Osteoblast (primary cell): ENCODE data around the gene KRTAP3-1. TPM values are rescaled to one million over a fixed set of nuclear protein-coding genes. Genes with fewer than 3 reads are reported as not detected.
A peak's percentile ranks its signal among the peaks of the same experiment; 100 is the strongest.
"Not testable (repeated sequence)": the region's sequence is repeated elsewhere in the genome, so short reads cannot be mapped to it uniquely, and the experiment has no call there.

ENCODE experiments used
- DNase-seq: peaks from one replicate; pipeline ENCODE4 v3.0.0; 2011; ENCODE audit warnings: low spot score, mixed read lengths; ENCODE audit not compliant: insufficient read length; ENCODE audit errors: missing footprints
- H2AFZ ChIP-seq: 2 replicates; pipeline ENCODE4 v1.6.0; 2011; ENCODE audit warnings: mild to moderate bottlenecking, low read length
- H3K27ac ChIP-seq: 2 replicates; pipeline ENCODE4 v1.5.1; 2011; ENCODE audit warnings: mild to moderate bottlenecking, low read depth, low read length, moderate library complexity
- H3K27me3 ChIP-seq: 2 replicates; pipeline ENCODE4 v1.6.0; 2012; ENCODE audit warnings: mild to moderate bottlenecking, control low read depth, inconsistent platforms, low read length, moderate library complexity; ENCODE audit not compliant: insufficient read depth
- H3K36me3 ChIP-seq: 2 replicates; pipeline ENCODE4 v1.5.1; 2011; ENCODE audit warnings: mild to moderate bottlenecking, low read length, control low read depth, moderate library complexity; ENCODE audit not compliant: insufficient read depth
- H3K4me1 ChIP-seq: 2 replicates; pipeline ENCODE4 v1.5.1; 2011; ENCODE audit warnings: mild to moderate bottlenecking, low read length, control low read depth, moderate library complexity; ENCODE audit not compliant: insufficient read depth
- H3K4me2 ChIP-seq: 2 replicates; pipeline ENCODE4 v1.6.0; 2011; ENCODE audit warnings: mild to moderate bottlenecking, low read length; ENCODE audit not compliant: insufficient read depth
- H3K4me3 ChIP-seq: fragments of 200-600 bp; sonication (generic); 3 replicates; pipeline ENCODE4 v1.5.1; 2012; ENCODE audit warnings: mild to moderate bottlenecking, low read length, inconsistent platforms; ENCODE audit not compliant: insufficient read depth
- H3K79me2 ChIP-seq: 2 replicates; pipeline ENCODE4 v1.6.0; 2012; ENCODE audit warnings: mild to moderate bottlenecking, low read length, control low read depth, inconsistent platforms; ENCODE audit not compliant: insufficient read depth
- H3K9me3 ChIP-seq: 2 replicates; pipeline ENCODE4 v1.5.1; 2011; ENCODE audit warnings: low read depth, low read length, control low read depth
- H4K20me1 ChIP-seq: 2 replicates; pipeline ENCODE4 v1.6.0; 2012; ENCODE audit warnings: mild to moderate bottlenecking, low read length, control low read depth; ENCODE audit not compliant: insufficient read depth
- CTCF ChIP-seq: IDR thresholded peaks from 2 replicates; pipeline ENCODE4 v1.5.1; 2011; ENCODE audit warnings: mild to moderate bottlenecking, low read depth, low read length, moderate library complexity; ENCODE audit errors: extremely low read depth
- total RNA-seq: library from RNA; depleted of rRNA; stranded (reverse); fragments of >200 nt; gene quantifications from 2 replicates; pipeline ENCODE4 v1.2.3, GENCODE V29; 2012

The KRTAP3-1 gene
- not detected in 2 replicates for total RNA-seq

- no peak for TF ChIP-seq CTCF
- H3K4me3 ChIP-seq = no peak within 1 kb of the TSS
- H4K20me1 ChIP-seq = no peaks in the 10 kb centered on the region
- H3K4me2 ChIP-seq = no peak within 1 kb of the TSS
- no peaks in the 10 kb centered on the region for H3K4me1 ChIP-seq
- H3K36me3 ChIP-seq = no peaks in the 10 kb centered on the region
- no peak within 1 kb of the TSS for H3K27ac ChIP-seq
- H3K9me3 ChIP-seq = no peaks in the 10 kb centered on the region
- H3K79me2 ChIP-seq = no peaks in the 10 kb centered on the region
- no peak within 1 kb of the TSS for H2AFZ ChIP-seq
- no peaks in the 10 kb centered on the region for H3K27me3 ChIP-seq
- no peak for DNase-seq
Observed at GRCh38 chr17:41008811-41009210, at the start of gene KRTAP3-1. Gene KRTAP3-1, minus strand, starts transcription at chr17:41009128. Its CDS starts 54 bp downstream, at chr17:41009074.

GRCh38 chr17:41057547-41057946 is 48.6 kb upstream of the KRTAP3-1 start:
- H4K20me1 ChIP-seq = no peaks in the 10 kb centered on the region
- no peak for DNase-seq
- H3K4me2 ChIP-seq = no peak overlapping the region
- H3K4me1 ChIP-seq = peaks cover 49% of the 10 kb centered on the region
- no peak for TF ChIP-seq CTCF
- H3K27me3 ChIP-seq = no peaks in the 10 kb centered on the region
- peaks cover 2% of the 10 kb centered on the region for H3K9me3 ChIP-seq
- peaks cover 9% of the 10 kb centered on the region for H3K79me2 ChIP-seq
- no peak overlapping the region for H2AFZ ChIP-seq
- H3K36me3 ChIP-seq = no peaks in the 10 kb centered on the region
- H3K4me3 ChIP-seq = no peak overlapping the region
- H3K27ac ChIP-seq = peak overlapping the region; percentile 94

- H3K79me2 ChIP-seq, H3K36me3 ChIP-seq, H4K20me1 ChIP-seq, H3K4me2 ChIP-seq, DNase-seq, H2AFZ ChIP-seq, H3K4me3 ChIP-seq, H3K9me3 ChIP-seq, H3K27me3 ChIP-seq: not testable (repeated sequence)
- H3K4me1 ChIP-seq = peaks cover 34% of the 10 kb centered on the region
- peak within 1 kb of the TSS; percentile 66 for H3K27ac ChIP-seq
Observed at GRCh38 chr17:41055130-41055529, 46.2 kb upstream of the KRTAP3-1 start, which contains the start of gene KRTAP2-2. Gene KRTAP2-2, minus strand, starts transcription at chr17:41055230. Its CDS starts 19 bp downstream, at chr17:41055211.

GRCh38 chr17:41054556-41054955 is 45.6 kb upstream of the KRTAP3-1 start:
- H4K20me1 ChIP-seq, H3K4me3 ChIP-seq, H3K36me3 ChIP-seq, H3K79me2 ChIP-seq, H3K27ac ChIP-seq, DNase-seq, H2AFZ ChIP-seq, H3K27me3 ChIP-seq, H3K9me3 ChIP-seq, H3K4me2 ChIP-seq: not testable (repeated sequence)
- H3K4me1 ChIP-seq = peaks cover 31% of the 10 kb centered on the region

- H3K79me2 ChIP-seq = peaks cover 9% of the 10 kb centered on the region
- H3K27me3 ChIP-seq = no peaks in the 10 kb centered on the region
- H3K9me3 ChIP-seq = peaks cover 2% of the 10 kb centered on the region
- no peak overlapping the region for H3K4me3 ChIP-seq
- H3K4me1 ChIP-seq = peaks cover 28% of the 10 kb centered on the region
- DNase-seq = no peak
- peak overlapping the region; percentile 66 for H3K27ac ChIP-seq
- no peak for TF ChIP-seq CTCF
- no peak overlapping the region for H3K4me2 ChIP-seq
- H4K20me1 ChIP-seq = no peaks in the 10 kb centered on the region
- H2AFZ ChIP-seq = no peak overlapping the region
- no peaks in the 10 kb centered on the region for H3K36me3 ChIP-seq
Observed at GRCh38 chr17:41054025-41054424, 45.1 kb upstream of the KRTAP3-1 start.
